ENCODE results near the gene SPPL2C.

DNA sequence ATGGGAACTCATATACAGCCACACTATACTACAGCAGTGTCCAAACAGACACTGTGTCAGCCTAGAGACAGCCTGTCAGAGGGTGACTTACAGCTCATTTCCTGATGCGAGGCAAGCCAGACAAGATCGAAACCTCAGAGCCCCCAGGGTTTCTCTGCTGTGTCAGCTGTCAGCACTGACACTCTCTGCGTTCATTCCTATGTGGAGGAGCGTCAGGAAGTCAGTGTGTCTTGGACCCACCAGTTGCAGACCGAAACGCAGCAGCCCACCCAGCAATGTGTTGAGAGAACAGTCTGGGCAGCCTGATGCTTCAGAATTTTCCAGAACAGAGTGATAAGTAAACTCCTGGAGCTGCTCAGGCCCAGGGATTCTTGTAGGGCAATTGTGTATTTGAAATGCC is 29.0 kb downstream of the SPPL2C start:
- no peak for TF ChIP-seq EZH2 (IDR thresholded peaks at IDR 0.05; ENCODE audit: borderline replicate concordance, low read length)
- TF ChIP-seq, protein P1, sequence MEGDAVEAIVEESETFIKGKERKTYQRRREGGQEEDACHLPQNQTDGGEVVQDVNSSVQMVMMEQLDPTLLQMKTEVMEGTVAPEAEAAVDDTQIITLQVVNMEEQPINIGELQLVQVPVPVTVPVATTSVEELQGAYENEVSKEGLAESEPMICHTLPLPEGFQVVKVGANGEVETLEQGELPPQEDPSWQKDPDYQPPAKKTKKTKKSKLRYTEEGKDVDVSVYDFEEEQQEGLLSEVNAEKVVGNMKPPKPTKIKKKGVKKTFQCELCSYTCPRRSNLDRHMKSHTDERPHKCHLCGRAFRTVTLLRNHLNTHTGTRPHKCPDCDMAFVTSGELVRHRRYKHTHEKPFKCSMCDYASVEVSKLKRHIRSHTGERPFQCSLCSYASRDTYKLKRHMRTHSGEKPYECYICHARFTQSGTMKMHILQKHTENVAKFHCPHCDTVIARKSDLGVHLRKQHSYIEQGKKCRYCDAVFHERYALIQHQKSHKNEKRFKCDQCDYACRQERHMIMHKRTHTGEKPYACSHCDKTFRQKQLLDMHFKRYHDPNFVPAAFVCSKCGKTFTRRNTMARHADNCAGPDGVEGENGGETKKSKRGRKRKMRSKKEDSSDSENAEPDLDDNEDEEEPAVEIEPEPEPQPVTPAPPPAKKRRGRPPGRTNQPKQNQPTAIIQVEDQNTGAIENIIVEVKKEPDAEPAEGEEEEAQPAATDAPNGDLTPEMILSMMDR (IDR thresholded peaks at IDR 0.05; ENCODE audit: low read length) = no peak

All from OCI-LY1 (cell line).